Liver (tissue), 9 donors: ENCODE results near the gene EXOG. TPM values are rescaled to one million over a fixed set of nuclear protein-coding genes. Genes with fewer than 3 reads are reported as not detected.

Experiments used
- DNase-seq: peaks from one replicate; pipeline ENCODE4 v3.0.0-alpha.2; 2017; ENCODE audit warnings: low spot score
- H3K27ac ChIP-seq, 2 donors: one replicate each; pipeline ENCODE4 v1.7.0; 2013; ENCODE audit warnings: inconsistent platforms in 2 of 2, low read length in 2 of 2, control low read depth in 1 of 2, low read depth in 1 of 2, mild to moderate bottlenecking in 1 of 2
- H3K27me3 ChIP-seq, 4 donors: one replicate each; pipeline versions ENCODE4 v1.6.1 to v1.7.0; 2013; ENCODE audit warnings: low read length in 3 of 4, inconsistent platforms in 1 of 4, mild to moderate bottlenecking in 1 of 4, moderate library complexity in 1 of 4; ENCODE audit not compliant: control insufficient read depth in 4 of 4, insufficient read depth in 4 of 4
- H3K36me3 ChIP-seq, 4 donors: one replicate each; pipeline versions ENCODE4 v1.6.1 to v1.7.0; 2013; ENCODE audit warnings: low read length in 3 of 4, mild to moderate bottlenecking in 3 of 4, low read depth in 1 of 4, moderate library complexity in 1 of 4; ENCODE audit not compliant: control insufficient read depth in 4 of 4, insufficient read depth in 3 of 4
- H3K4me1 ChIP-seq, 4 donors: one replicate each; pipeline versions ENCODE4 v1.6.1 to v1.7.0; 2013; ENCODE audit warnings: low read length in 3 of 4, mild to moderate bottlenecking in 3 of 4, moderate library complexity in 1 of 4; ENCODE audit not compliant: control insufficient read depth in 4 of 4, insufficient read depth in 4 of 4
- H3K4me3 ChIP-seq, 3 donors: one replicate each; pipeline versions ENCODE4 v1.6.1 to v1.7.0; 2013; ENCODE audit warnings: low read length in 3 of 3, control low read depth in 1 of 3, low read depth in 1 of 3, mild to moderate bottlenecking in 1 of 3
- H3K9ac ChIP-seq, 2 donors: one replicate each; pipeline ENCODE4 v1.7.0; 2013; ENCODE audit warnings: low read length in 2 of 2, mild to moderate bottlenecking in 2 of 2, moderate library complexity in 2 of 2, control low read depth in 1 of 2, low read depth in 1 of 2
- H3K9me3 ChIP-seq, 4 donors: one replicate each; pipeline versions ENCODE4 v1.6.1 to v1.7.0; 2013; ENCODE audit warnings: low read length in 3 of 4; ENCODE audit not compliant: control insufficient read depth in 4 of 4
- ATF3 ChIP-seq: IDR thresholded peaks from 2 replicates; pipeline ENCODE4 v1.6.1; 2016; ENCODE audit warnings: antibody characterized with exemption
- CTCF ChIP-seq: fragments of 150-350 bp; IDR thresholded peaks from 2 replicates; pipeline ENCODE4 v1.5.1; 2017; ENCODE audit warnings: improper control_type of control experiment, low read depth, low read length; ENCODE audit not compliant: missing input control
- EGR1 ChIP-seq, 2 donors: IDR thresholded peaks; 2 replicates each; pipeline ENCODE4 v1.6.1; 2016 to 2018; ENCODE audit warnings: antibody characterized with exemption in 2 of 2, low read depth in 2 of 2
- FOXA1 ChIP-seq: IDR thresholded peaks from 2 replicates; pipeline ENCODE4 v1.6.1; 2016; ENCODE audit warnings: antibody characterized with exemption
- FOXA2 ChIP-seq: IDR thresholded peaks from 2 replicates; pipeline ENCODE4 v1.6.1; 2016; ENCODE audit warnings: antibody characterized with exemption
- GABPA ChIP-seq, 2 donors: IDR thresholded peaks in 1 of 2; conservative IDR thresholded peaks in 1 of 2; 2 replicates each; pipeline ENCODE4 v1.6.1; 2016; ENCODE audit warnings: antibody characterized with exemption in 2 of 2, mild to moderate bottlenecking in 1 of 2, moderate library complexity in 1 of 2
- HNF4G ChIP-seq: IDR thresholded peaks from 2 replicates; pipeline ENCODE4 v1.6.1; 2016; ENCODE audit warnings: antibody characterized with exemption
- JUND ChIP-seq, 2 donors: IDR thresholded peaks; 2 replicates each; pipeline ENCODE4 v1.6.1; 2016; ENCODE audit warnings: antibody characterized with exemption in 2 of 2
- MAX ChIP-seq: IDR thresholded peaks from 2 replicates; pipeline ENCODE4 v1.6.1; 2016; ENCODE audit warnings: antibody characterized with exemption
- NR2F2 ChIP-seq: IDR thresholded peaks from 2 replicates; pipeline ENCODE4 v1.6.1; 2016; ENCODE audit warnings: antibody characterized with exemption
- REST ChIP-seq: IDR thresholded peaks from 2 replicates; pipeline ENCODE4 v1.6.1; 2016; ENCODE audit warnings: antibody characterized with exemption, mild to moderate bottlenecking
- SP1 ChIP-seq: IDR thresholded peaks from 2 replicates; pipeline ENCODE4 v1.6.1; 2018; ENCODE audit warnings: antibody characterized with exemption, mild to moderate bottlenecking
- YY1 ChIP-seq: IDR thresholded peaks from 2 replicates; pipeline ENCODE4 v1.6.1; 2016; ENCODE audit warnings: antibody characterized with exemption, mild to moderate bottlenecking
- ZBTB33 ChIP-seq: IDR thresholded peaks from 2 replicates; pipeline ENCODE4 v1.6.1; 2016; ENCODE audit warnings: antibody characterized with exemption
- WGBS: extraction: QIAGEN DNeasy Blood & Tissue Kit; methylation state at CpG from one replicate; pipeline ENCODE4 v1.1.7; 2013; 5-methylcytosine and 5-hydroxymethylcytosine counted together
- polyA plus RNA-seq, 2 donors: library from polyadenylated mRNA; stranded (reverse) in 1 of 2; unstranded in 1 of 2; fragments of 200-250 nt in 1 of 2; fragments of >200 nt in 1 of 2; fragmentation: Nextera tagmentation in 1 of 2; extraction: Ambion mirVana in 1 of 2; gene quantifications; one replicate each; pipeline versions ENCODE4 v1.2.1 to v1.2.3, GENCODE V29; 2013 to 2015
- total RNA-seq, 2 donors: library from RNA; depleted of rRNA; stranded (reverse); fragments of >200 nt; gene quantifications; one replicate each; pipeline ENCODE4 v1.2.3, GENCODE V29; 2014
- donor health status: healthy.
- donor health status: healthy.
- donor health status: healthy.
- donor health status: healthy.
- donor health status: healthy.

EXOG gene
- total and polyA plus RNA-seq, 4 donors = 2.1 to 4.4 (median 3.9) TPM

- H3K9ac ChIP-seq = no peak overlapping the region
- no peaks in the 10 kb centered on the region for H3K27me3 ChIP-seq
- H3K27ac ChIP-seq = no peak overlapping the region
- no peaks in the 10 kb centered on the region for H3K36me3 ChIP-seq
- no peaks in the 10 kb centered on the region for H3K9me3 ChIP-seq
- no peak overlapping the region for H3K4me3 ChIP-seq
- WGBS = 85% methylated on average over 1 of the region's 1 CpG
- DNase-seq = no peak
- H3K4me1 ChIP-seq = no peaks in the 10 kb centered on the region
- TF ChIP-seq ZBTB33 = no peak
- no peak for TF ChIP-seq REST
- no peak for TF ChIP-seq EGR1 (IDR thresholded peaks at IDR 0.05; ENCODE audit: low read depth in 2 of 2)
- no peak for TF ChIP-seq SP1
- TF ChIP-seq FOXA1 = no peak
- TF ChIP-seq JUND (IDR thresholded peaks at IDR 0.05) = no peak
- TF ChIP-seq ATF3 = no peak
- TF ChIP-seq NR2F2 = no peak
Measured at GRCh38 chr3:38545550-38545949, 49.4 kb downstream of the EXOG start.

- Histone ChIP-seq H3K9me3 (no peaks in the 10 kb centered on the region), H3K27me3 (no peaks in the 10 kb centered on the region), H3K9ac (no peak overlapping the region), H3K4me3 (no peak overlapping the region), H3K4me1 (no peaks in the 10 kb centered on the region), H3K27ac (no peak overlapping the region), H3K36me3 (no peaks in the 10 kb centered on the region)
- TF ChIP-seq FOXA2 (no peak), ZBTB33 (no peak), ATF3 (no peak), GABPA (IDR thresholded peaks at IDR 0.05 in 1 of 2, conservative IDR thresholded peaks at IDR 0.05 in 1 of 2) (no peak), YY1 (no peak), CTCF (no peak), MAX (no peak), FOXA1 (no peak), HNF4G (no peak)
- DNase-seq = no peak
- 86% methylated on average over 4 of the region's 4 CpGs for WGBS
Measured at GRCh38 chr3:38545983-38546382, 49.8 kb downstream of the EXOG start.
